ENCODE measurements around the gene SLC39A11. TPM values are rescaled to one million over a fixed set of nuclear protein-coding genes. Genes with fewer than 3 reads are reported as not detected.

Gene SLC39A11
- total RNA-seq, 1 experiment from 2014 or later: 56.1 TPM

DNA sequence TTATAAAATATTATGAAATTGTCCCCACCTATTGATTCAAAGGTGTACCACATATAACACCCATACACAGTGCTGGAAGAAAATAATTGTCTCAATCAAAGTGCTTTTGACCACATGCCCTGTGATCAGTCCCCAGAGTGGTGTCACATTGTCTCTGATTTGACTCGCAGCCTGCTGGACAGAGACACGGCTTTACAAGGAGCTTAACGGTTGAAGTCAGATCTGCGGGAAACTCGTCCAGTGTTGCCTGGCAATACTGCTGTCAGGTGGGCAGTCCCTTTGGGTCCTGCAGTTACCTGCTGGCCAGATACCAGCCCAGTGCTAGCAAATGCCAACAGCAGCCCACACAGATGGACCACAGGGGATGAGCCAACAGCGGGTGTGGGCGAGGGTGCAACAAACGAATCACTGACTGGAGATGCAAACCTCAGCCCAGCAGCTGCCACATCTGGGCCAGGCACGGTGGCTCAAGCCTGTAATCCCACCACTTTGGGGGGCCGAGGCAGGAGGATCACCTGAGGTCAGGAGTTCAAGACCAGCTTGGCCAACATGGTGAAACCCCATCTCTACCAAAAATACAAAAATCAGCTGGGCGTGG lies 46.2 kb upstream of the SLC39A11 start:
- ChIA-PET CTCF (no interaction called here), POLR2A (interaction anchor here (0.6 kb wide), 1 partner anchor 1230 kb away, joined by 3 read pairs; no protein-coding TSS in a partner anchor)
- H3K4me1 ChIP-seq (ENCODE audit: control insufficient read depth, insufficient read depth, low read length): no peaks in the 10 kb centered on the region
- no TSS peak for BruUV-seq (replicated peaks)
- no peaks in the 10 kb centered on the region for H3K27me3 ChIP-seq (ENCODE audit: control insufficient read depth, insufficient read depth, low read length)
- no peak overlapping the region for H3K27ac ChIP-seq (ENCODE audit: low read length)
- intact Hi-C loops (cut with micrococcal nuclease; ENCODE audit: unreplicated experiment) (no loop called here), in situ Hi-C loops (cut with HindIII; ENCODE audit: low pct_unique_long_range_greater_than_20kb, low sequenced_read_pairs) (no loop called here)
- no peaks in the 10 kb centered on the region for H3K36me3 ChIP-seq (ENCODE audit: control insufficient read depth, insufficient read depth, low read length)
- H3K4me3 ChIP-seq (ENCODE audit: low read depth in 2 of 2, low read length in 2 of 2): no peak overlapping the region
- DNase-seq (ENCODE audit: low read depth, low spot score): no peak
- ATAC-seq: 0 out of 2 replicates have a peak, but pooled peaks have one; percentile 49
- TF ChIP-seq POLR2AphosphoS5 (IDR thresholded peaks at IDR 0.05; ENCODE audit: low read depth, low read length) (no peak), SIN3A (IDR thresholded peaks at IDR 0.05; ENCODE audit: borderline replicate concordance, insufficient read depth, low read depth, low read length) (no peak), TCF7L2 (IDR thresholded peaks at IDR 0.05; ENCODE audit: low read depth, low read length) (no peak)
- TF ChIP-seq, protein P1, sequence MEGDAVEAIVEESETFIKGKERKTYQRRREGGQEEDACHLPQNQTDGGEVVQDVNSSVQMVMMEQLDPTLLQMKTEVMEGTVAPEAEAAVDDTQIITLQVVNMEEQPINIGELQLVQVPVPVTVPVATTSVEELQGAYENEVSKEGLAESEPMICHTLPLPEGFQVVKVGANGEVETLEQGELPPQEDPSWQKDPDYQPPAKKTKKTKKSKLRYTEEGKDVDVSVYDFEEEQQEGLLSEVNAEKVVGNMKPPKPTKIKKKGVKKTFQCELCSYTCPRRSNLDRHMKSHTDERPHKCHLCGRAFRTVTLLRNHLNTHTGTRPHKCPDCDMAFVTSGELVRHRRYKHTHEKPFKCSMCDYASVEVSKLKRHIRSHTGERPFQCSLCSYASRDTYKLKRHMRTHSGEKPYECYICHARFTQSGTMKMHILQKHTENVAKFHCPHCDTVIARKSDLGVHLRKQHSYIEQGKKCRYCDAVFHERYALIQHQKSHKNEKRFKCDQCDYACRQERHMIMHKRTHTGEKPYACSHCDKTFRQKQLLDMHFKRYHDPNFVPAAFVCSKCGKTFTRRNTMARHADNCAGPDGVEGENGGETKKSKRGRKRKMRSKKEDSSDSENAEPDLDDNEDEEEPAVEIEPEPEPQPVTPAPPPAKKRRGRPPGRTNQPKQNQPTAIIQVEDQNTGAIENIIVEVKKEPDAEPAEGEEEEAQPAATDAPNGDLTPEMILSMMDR (IDR thresholded peaks at IDR 0.05): no peak
- TF ChIP-seq, protein P2, sequence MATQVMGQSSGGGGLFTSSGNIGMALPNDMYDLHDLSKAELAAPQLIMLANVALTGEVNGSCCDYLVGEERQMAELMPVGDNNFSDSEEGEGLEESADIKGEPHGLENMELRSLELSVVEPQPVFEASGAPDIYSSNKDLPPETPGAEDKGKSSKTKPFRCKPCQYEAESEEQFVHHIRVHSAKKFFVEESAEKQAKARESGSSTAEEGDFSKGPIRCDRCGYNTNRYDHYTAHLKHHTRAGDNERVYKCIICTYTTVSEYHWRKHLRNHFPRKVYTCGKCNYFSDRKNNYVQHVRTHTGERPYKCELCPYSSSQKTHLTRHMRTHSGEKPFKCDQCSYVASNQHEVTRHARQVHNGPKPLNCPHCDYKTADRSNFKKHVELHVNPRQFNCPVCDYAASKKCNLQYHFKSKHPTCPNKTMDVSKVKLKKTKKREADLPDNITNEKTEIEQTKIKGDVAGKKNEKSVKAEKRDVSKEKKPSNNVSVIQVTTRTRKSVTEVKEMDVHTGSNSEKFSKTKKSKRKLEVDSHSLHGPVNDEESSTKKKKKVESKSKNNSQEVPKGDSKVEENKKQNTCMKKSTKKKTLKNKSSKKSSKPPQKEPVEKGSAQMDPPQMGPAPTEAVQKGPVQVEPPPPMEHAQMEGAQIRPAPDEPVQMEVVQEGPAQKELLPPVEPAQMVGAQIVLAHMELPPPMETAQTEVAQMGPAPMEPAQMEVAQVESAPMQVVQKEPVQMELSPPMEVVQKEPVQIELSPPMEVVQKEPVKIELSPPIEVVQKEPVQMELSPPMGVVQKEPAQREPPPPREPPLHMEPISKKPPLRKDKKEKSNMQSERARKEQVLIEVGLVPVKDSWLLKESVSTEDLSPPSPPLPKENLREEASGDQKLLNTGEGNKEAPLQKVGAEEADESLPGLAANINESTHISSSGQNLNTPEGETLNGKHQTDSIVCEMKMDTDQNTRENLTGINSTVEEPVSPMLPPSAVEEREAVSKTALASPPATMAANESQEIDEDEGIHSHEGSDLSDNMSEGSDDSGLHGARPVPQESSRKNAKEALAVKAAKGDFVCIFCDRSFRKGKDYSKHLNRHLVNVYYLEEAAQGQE (IDR thresholded peaks at IDR 0.05; ENCODE audit: insufficient read depth in 1 of 2, low read depth in 2 of 2, low read length in 1 of 2): peak; percentile 68 to 80
- H3K9me3 ChIP-seq (ENCODE audit: control insufficient read depth, insufficient read depth, low read depth, low read length): no peaks in the 10 kb centered on the region

DNA sequence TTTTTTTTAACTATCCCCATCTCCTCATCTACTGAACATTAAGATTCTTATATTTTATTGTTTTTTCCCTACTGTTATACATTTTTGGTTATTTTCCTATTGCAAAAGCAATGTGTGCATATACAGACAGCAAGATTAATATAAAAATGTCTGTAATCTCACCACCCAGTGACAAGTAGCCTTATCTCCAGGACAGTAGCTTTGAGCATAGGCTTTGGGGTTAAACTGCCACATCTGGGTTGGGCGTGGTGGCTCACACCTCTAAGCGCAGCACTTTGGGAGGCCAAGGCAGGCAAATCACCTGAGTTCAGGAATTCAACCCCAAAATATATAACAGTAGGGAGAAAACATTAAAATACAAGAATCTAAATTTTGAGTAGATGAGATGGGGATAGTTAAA lies 44.9 kb upstream of the SLC39A11 start:
- intact Hi-C loops (cut with micrococcal nuclease; ENCODE audit: unreplicated experiment): no loop called here
- BruUV-seq (replicated peaks): no TSS peak
- POLR2A ChIA-PET: interaction anchor here (0.5 kb wide), 1 partner anchor 39 kb away, joined by 4 read pairs; no protein-coding TSS in a partner anchor
- H3K4me1 ChIP-seq (ENCODE audit: control insufficient read depth, insufficient read depth, low read length): no peaks in the 10 kb centered on the region
- ATAC-seq: no peak
- in situ Hi-C loops (cut with HindIII; ENCODE audit: low pct_unique_long_range_greater_than_20kb, low sequenced_read_pairs): no loop called here
- TF ChIP-seq, protein P1 (IDR thresholded peaks at IDR 0.05): no peak
- TF ChIP-seq POLR2AphosphoS5 (IDR thresholded peaks at IDR 0.05; ENCODE audit: low read depth, low read length) (no peak), TCF7L2 (IDR thresholded peaks at IDR 0.05; ENCODE audit: low read depth, low read length) (no peak), SIN3A (IDR thresholded peaks at IDR 0.05; ENCODE audit: borderline replicate concordance, insufficient read depth, low read depth, low read length) (no peak)
- TF ChIP-seq, protein P2 (IDR thresholded peaks at IDR 0.05; ENCODE audit: insufficient read depth in 1 of 2, low read depth in 2 of 2, low read length in 1 of 2): no peak
- H3K4me3 ChIP-seq (ENCODE audit: low read depth in 2 of 2, low read length in 2 of 2): no peak overlapping the region
- CTCF ChIA-PET: no interaction called here
- H3K27ac ChIP-seq (ENCODE audit: low read length): no peak overlapping the region
- no peaks in the 10 kb centered on the region for H3K36me3 ChIP-seq (ENCODE audit: control insufficient read depth, insufficient read depth, low read length)
- no peak for DNase-seq (ENCODE audit: low read depth, low spot score)
- no peaks in the 10 kb centered on the region for H3K27me3 ChIP-seq (ENCODE audit: control insufficient read depth, insufficient read depth, low read length)
- no peaks in the 10 kb centered on the region for H3K9me3 ChIP-seq (ENCODE audit: control insufficient read depth, insufficient read depth, low read depth, low read length)

Measured in Panc1 (cell line).